CD4-positive, alpha-beta memory T cell (primary cell): ENCODE measurements around the gene PHF21A. TPM values are rescaled to one million over a fixed set of nuclear protein-coding genes. Genes with fewer than 3 reads are reported as not detected.
A peak's percentile ranks its signal among the peaks of the same experiment; 100 is the strongest.
"Not testable (repeated sequence)": the region's sequence is repeated elsewhere in the genome, so short reads cannot be mapped to it uniquely, and the experiment has no call there.

Experiments
- CTCF ChIA-PET: fragments of 350-600 bp; sonication (Branson Sonifier 250); formaldehyde crosslinking; loops from one replicate; lab custom pipeline; 2021; ENCODE audit warnings: inconsistent platforms; ENCODE audit not compliant: partially characterized antibody; lab: Charles Lee
- POLR2A ChIA-PET: fragments of 350-600 bp; sonication (Branson Sonifier 250); formaldehyde crosslinking; loops from one replicate; lab custom pipeline; 2021; ENCODE audit not compliant: partially characterized antibody; lab: Charles Lee
- DNase-seq, 5 donors: peaks; one replicate each; pipeline versions ENCODE4 v3.0.0 to v3.0.0-alpha.2; 2020 to 2022; ENCODE audit warnings: mixed read lengths in 1 of 5
- H3K27ac ChIP-seq: one replicate; pipeline ENCODE4 v1.7.0; 2013; ENCODE audit warnings: low read depth, low read length
- H3K27me3 ChIP-seq: 2 replicates; pipeline ENCODE4 v1.7.0; 2013; ENCODE audit warnings: mild to moderate bottlenecking, low read length, moderate library complexity; ENCODE audit not compliant: insufficient read depth
- H3K36me3 ChIP-seq: 2 replicates; pipeline ENCODE4 v1.7.0; 2013; ENCODE audit warnings: mild to moderate bottlenecking, low read length, moderate library complexity; ENCODE audit not compliant: insufficient read depth
- H3K4me1 ChIP-seq: 2 replicates; pipeline ENCODE4 v1.7.0; 2013; ENCODE audit warnings: mild to moderate bottlenecking, low read length, moderate library complexity; ENCODE audit not compliant: insufficient read depth
- H3K4me3 ChIP-seq, 2 donors: one replicate each; pipeline ENCODE4 v1.7.0; 2013; ENCODE audit warnings: low read length in 2 of 2, mild to moderate bottlenecking in 1 of 2
- H3K9me3 ChIP-seq, 2 donors: one replicate each; pipeline ENCODE4 v1.7.0; 2013; ENCODE audit warnings: low read length in 2 of 2, control low read depth in 1 of 2; ENCODE audit not compliant: control insufficient read depth in 1 of 2
- H3K27ac Mint-ChIP-seq, 7 donors: one replicate each; pipeline ENCODE4 v1.8.0; 2020 to 2021; ENCODE audit warnings: mixed read lengths in 7 of 7, mild to moderate bottlenecking in 6 of 7, inconsistent platforms in 3 of 7, moderate library complexity in 3 of 7
- H3K27me3 Mint-ChIP-seq, 2 donors: one replicate each; pipeline ENCODE4 v1.8.0; 2020 to 2021; ENCODE audit warnings: mixed read lengths in 2 of 2
- H3K36me3 Mint-ChIP-seq, 2 donors: one replicate each; pipeline ENCODE4 v1.8.0; 2020 to 2021; ENCODE audit warnings: mixed read lengths in 2 of 2, inconsistent platforms in 1 of 2, mild to moderate bottlenecking in 1 of 2
- H3K4me1 Mint-ChIP-seq, 4 donors: one replicate each; pipeline ENCODE4 v1.8.0; 2020 to 2021; ENCODE audit warnings: mixed read lengths in 4 of 4, mild to moderate bottlenecking in 1 of 4
- H3K4me3 Mint-ChIP-seq, 8 donors: one replicate each; pipeline ENCODE4 v1.8.0; 2020 to 2021; ENCODE audit warnings: mixed read lengths in 8 of 8, mild to moderate bottlenecking in 7 of 8, moderate library complexity in 6 of 8, inconsistent platforms in 3 of 8
- H3K9me3 Mint-ChIP-seq, 8 donors: one replicate each; pipeline ENCODE4 v1.8.0; 2020 to 2021; ENCODE audit warnings: mixed read lengths in 8 of 8, mild to moderate bottlenecking in 5 of 8, inconsistent platforms in 3 of 8, moderate library complexity in 1 of 8
- intact Hi-C: fragments of 100-400 bp; cut with micrococcal nuclease; formaldehyde crosslinking; loops from one replicate; pipeline ENCODE4 v1.15.1; 2023
- polyA plus RNA-seq, 2 donors: library from polyadenylated mRNA; unstranded; fragments of 300-500 nt; fragmentation: Illumina TruSeq; gene quantifications; one replicate each; pipeline ENCODE4 v1.2.3, GENCODE V29; 2021
- total RNA-seq, 2 experiments: library from RNA; stranded (reverse); gene quantifications; one replicate each; pipeline ENCODE4 v1.2.3, GENCODE V29; 2021

PHF21A gene
- total and polyA plus RNA-seq, 4 experiments from 2014 or later: 3.7 to 68.4 (median 42.9) TPM

DNA sequence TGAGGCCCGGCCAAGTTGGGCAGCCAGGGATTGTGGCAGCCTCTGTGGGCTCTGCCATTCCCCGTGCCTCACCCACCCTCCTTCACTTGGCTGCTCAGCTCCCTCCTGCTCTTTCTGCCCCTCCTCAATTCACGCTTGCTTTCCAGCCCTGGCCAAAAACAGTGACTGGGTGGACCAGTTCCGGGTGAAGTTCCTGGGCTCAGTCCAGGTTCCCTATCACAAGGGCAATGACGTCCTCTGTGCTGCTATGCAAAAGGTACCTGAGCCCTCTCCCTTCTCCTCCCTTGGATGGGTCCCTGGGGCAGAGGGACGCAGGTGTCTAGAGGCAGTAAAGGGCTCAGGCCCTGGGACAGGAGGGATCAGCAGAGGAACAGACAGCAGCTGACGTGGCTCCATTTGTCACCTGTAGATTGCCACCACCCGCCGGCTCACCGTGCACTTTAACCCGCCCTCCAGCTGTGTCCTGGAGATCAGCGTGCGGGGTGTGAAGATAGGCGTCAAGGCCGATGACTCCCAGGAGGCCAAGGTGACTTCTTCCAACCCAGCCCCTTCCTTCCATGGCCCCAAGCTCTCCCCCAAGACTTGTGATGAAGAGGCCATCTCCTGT lies 216.8 kb downstream of the PHF21A start:
- ChIA-PET CTCF (no interaction called here), POLR2A (interaction anchor here (1.3 kb wide), 1 partner anchor 14 kb away, joined by 5 read pairs; the partner anchor contains the start of gene PEX16)
- Histone ChIP-seq H3K9me3 (no peaks in the 10 kb centered on the region), H3K27me3 (no peaks in the 10 kb centered on the region), H3K36me3 (no peaks in the 10 kb centered on the region), H3K4me1 (peaks cover 4% of the 10 kb centered on the region), H3K27ac (no peak overlapping the region), H3K4me3 (no peak overlapping the region)
- Mint-ChIP-seq H3K27me3 (peaks cover 3 to 4% of the 10 kb centered on the region in 2 donors), H3K27ac (no peak overlapping the region), H3K36me3 (peaks cover 0 to 6% of the 10 kb centered on the region in 2 donors), H3K4me1 (peaks cover 5 to 20% (median 12%) of the 10 kb centered on the region in 4 donors), H3K4me3 (peak overlapping the region in 1 of 8 donors; percentile 30), H3K9me3 (no peaks in the 10 kb centered on the region)
- no peak for DNase-seq
- intact Hi-C loops: no loop called here

DNA sequence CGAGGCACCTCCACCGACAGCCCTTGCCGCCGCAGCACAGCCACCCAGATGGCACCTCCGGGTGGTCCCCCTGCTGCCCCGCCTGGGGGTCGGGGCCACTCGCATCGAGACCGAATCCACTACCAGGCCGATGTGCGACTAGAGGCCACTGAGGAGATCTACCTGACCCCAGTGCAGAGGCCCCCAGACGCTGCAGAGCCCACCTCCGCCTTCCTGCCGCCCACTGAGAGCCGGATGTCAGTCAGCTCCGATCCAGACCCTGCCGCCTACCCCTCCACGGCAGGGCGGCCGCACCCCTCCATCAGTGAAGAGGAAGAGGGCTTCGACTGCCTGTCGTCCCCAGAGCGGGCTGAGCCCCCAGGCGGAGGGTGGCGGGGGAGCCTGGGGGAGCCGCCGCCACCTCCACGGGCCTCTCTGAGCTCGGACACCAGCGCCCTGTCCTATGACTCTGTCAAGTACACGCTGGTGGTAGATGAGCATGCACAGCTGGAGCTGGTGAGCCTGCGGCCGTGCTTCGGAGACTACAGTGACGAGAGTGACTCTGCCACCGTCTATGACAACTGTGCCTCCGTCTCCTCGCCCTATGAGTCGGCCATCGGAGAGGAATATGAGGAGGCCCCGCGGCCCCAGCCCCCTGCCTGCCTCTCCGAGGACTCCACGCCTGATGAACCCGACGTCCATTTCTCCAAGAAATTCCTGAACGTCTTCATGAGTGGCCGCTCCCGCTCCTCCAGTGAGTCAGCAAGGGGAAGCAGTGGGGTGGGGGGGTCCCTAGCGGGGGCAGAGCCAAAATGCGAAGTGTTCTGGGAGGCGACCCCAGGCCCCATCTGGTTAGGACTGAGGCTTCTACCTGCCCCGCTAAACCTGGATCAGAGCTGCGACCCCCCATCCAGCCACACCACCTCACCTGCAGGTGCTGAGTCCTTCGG lies 218.5 kb downstream of the PHF21A start:
- CTCF ChIA-PET: no interaction called here
- Histone ChIP-seq H3K27ac (no peak overlapping the region), H3K36me3 (no peaks in the 10 kb centered on the region)

DNA sequence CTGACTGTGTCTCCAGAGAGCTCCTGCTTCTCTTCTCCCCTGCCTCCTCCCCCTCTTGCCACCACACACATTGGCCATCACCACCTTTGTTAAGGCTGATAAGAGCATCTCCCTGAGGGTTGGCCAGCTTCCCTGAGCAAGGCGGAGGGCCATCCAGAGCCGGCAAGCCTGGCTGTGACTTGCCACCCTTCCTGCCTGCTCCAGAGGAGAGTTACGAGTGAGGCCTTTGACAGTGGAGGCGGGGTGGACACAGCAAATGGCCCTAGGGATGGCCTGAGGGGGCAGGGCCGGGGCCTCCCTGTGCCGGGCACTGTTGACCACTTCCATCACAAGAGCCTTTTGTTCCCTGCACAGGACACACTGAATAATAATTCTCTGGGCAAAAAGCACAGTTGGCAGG lies 219.6 kb downstream of the PHF21A start:
- peak in 1 of 5 donors; percentile 22 for DNase-seq
- H3K9me3 ChIP-seq: no peaks in the 10 kb centered on the region
- H3K4me3 ChIP-seq: no peak overlapping the region
- H3K27me3 ChIP-seq: peaks cover 17% of the 10 kb centered on the region
- peaks cover 13% of the 10 kb centered on the region for H3K4me1 ChIP-seq
- intact Hi-C loops: no loop called here
- peak overlapping the region in 4 of 8 donors; percentile 17 to 55 (median 20) for H3K4me3 Mint-ChIP-seq
- CTCF ChIA-PET: no interaction called here
- H3K36me3 ChIP-seq: no peaks in the 10 kb centered on the region
- POLR2A ChIA-PET: interaction anchor here (1.5 kb wide), 1 partner anchor 16 kb away, joined by 8 read pairs; the partner anchor contains the start of gene PEX16
- peaks cover 3 to 18% (median 5%) of the 10 kb centered on the region in 4 donors for H3K4me1 Mint-ChIP-seq
- peaks cover 0 to 2% of the 10 kb centered on the region in 2 donors for H3K36me3 Mint-ChIP-seq
- H3K27ac Mint-ChIP-seq: peak overlapping the region in 1 of 7 donors; percentile 59
- H3K9me3 Mint-ChIP-seq: no peaks in the 10 kb centered on the region
- H3K27ac ChIP-seq: no peak overlapping the region
- peaks cover 12 to 14% of the 10 kb centered on the region in 2 donors for H3K27me3 Mint-ChIP-seq

More for the DNA sequence above, 218.5 kb downstream of the PHF21A start:
- Histone ChIP-seq H3K4me3 (no peak overlapping the region), H3K4me1 (peaks cover 13% of the 10 kb centered on the region), H3K27me3 (peaks cover 15% of the 10 kb centered on the region), H3K9me3 (no peaks in the 10 kb centered on the region)
- Mint-ChIP-seq H3K36me3 (peaks cover 0 to 2% of the 10 kb centered on the region in 2 donors), H3K4me1 (peaks cover 5 to 23% (median 8%) of the 10 kb centered on the region in 4 donors), H3K4me3 (no peak overlapping the region), H3K27ac (no peak overlapping the region), H3K9me3 (no peaks in the 10 kb centered on the region), H3K27me3 (peaks cover 9 to 11% of the 10 kb centered on the region in 2 donors)
- POLR2A ChIA-PET: no interaction called here
- intact Hi-C loops: no loop called here
- DNase-seq: peak in 1 of 5 donors; percentile 38

DNA sequence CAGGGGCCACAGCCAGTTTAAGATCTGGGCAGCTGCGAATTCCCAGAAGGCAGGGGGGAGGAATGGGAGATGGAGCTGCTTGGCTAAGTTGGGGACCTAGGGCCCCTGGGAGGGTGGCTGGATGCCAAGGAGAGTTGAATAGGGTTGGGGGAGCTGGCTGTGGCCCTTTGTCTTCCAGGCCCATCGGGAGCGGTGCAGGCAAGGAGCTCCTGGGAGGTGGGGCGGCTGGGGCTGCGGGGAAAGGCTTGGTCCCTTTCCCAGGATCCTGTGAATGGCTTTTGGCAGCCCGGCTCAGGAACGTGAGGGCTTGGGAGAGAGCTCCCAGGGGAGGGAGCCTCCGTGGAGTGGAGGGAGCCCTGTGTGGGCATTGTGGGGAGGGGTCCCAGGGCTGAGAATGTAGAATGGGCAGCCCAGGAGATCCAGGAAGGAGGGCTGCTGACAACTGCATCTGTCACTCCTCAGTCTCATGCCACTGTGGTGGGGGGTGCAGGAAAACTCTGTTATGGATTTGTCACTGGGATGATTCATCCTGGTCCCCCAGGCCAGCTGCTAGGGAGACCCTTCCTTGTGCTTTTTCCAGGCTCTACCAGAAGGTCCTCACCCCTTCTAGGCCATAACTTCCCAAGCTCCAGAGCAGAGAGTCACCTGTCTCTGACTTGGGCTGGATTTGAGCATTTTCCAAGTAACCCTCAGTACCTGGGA lies 220.2 kb downstream of the PHF21A start:
- ChIA-PET CTCF (no interaction called here), POLR2A (interaction anchor here (0.8 to 1.5 kb wide), 2 partner anchors 16 to 29 kb away, joined by 4 to 8 read pairs; partner anchors contain the start of gene PEX16)
- no peaks in the 10 kb centered on the region for H3K9me3 ChIP-seq
- H3K27ac Mint-ChIP-seq: peak overlapping the region in 5 of 7 donors; percentile 11 to 68 (median 59)
- no peaks in the 10 kb centered on the region for H3K9me3 Mint-ChIP-seq
- H3K4me1 ChIP-seq: peaks cover 13% of the 10 kb centered on the region
- no peak overlapping the region for H3K4me3 ChIP-seq
- H3K36me3 Mint-ChIP-seq: no peaks in the 10 kb centered on the region
- DNase-seq: peak in 1 of 5 donors; percentile 24
- no peaks in the 10 kb centered on the region for H3K36me3 ChIP-seq
- intact Hi-C loops: no loop called here
- H3K27me3 ChIP-seq: peaks cover 17% of the 10 kb centered on the region
- peaks cover 12 to 14% of the 10 kb centered on the region in 2 donors for H3K27me3 Mint-ChIP-seq
- no peak overlapping the region for H3K27ac ChIP-seq
- H3K4me1 Mint-ChIP-seq: peaks cover 0 to 14% (median under 1%) of the 10 kb centered on the region in 4 donors
- H3K4me3 Mint-ChIP-seq: peak overlapping the region in 7 of 8 donors; percentile 26 to 71 (median 60)

DNA sequence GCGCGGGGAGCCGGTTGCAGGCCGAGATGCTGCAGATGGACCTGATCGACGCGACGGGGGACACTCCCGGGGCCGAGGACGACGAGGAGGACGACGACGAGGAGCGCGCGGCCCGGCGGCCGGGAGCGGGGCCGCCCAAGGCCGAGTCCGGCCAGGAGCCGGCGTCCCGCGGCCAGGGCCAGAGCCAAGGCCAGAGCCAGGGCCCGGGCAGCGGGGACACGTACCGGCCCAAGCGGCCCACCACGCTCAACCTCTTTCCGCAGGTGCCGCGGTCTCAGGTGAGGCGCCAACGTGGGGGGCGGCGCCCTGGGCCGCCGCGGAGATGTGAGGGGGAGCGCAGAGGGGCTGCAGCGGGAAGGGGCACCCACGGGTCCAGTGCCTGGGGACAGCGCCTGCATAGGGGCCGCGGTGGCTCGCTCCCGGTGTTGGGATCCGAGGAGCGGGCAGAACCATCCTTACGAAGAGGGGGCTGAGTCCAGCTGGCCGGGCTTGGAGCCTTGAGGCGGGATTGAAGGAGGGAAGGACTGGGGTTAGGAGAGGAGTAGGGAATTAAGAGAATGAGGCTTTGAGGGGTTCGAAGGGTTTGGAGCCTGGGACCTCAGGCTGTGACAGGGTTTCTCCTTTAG lies 221.0 kb downstream of the PHF21A start:
- H3K9me3 Mint-ChIP-seq, H3K9me3 ChIP-seq, H3K36me3 Mint-ChIP-seq, intact Hi-C loops, H3K27ac ChIP-seq, CTCF ChIA-PET, H3K4me3 ChIP-seq, H3K36me3 ChIP-seq: not testable (repeated sequence)
- peak overlapping the region; percentile 21 to 71 (median 58) for H3K4me3 Mint-ChIP-seq
- H3K27me3 Mint-ChIP-seq: peaks cover 12 to 14% of the 10 kb centered on the region in 2 donors
- peak overlapping the region in 3 of 7 donors; percentile 11 to 67 (median 37) for H3K27ac Mint-ChIP-seq
- DNase-seq: peak in 1 of 5 donors; percentile 17
- Histone ChIP-seq H3K27me3 (peaks cover 17% of the 10 kb centered on the region), H3K4me1 (peaks cover 13% of the 10 kb centered on the region)
- H3K4me1 Mint-ChIP-seq: peaks cover 0 to 14% (median 0%) of the 10 kb centered on the region in 4 donors
- POLR2A ChIA-PET: interaction anchor here (0.8 to 1.5 kb wide), 2 partner anchors 17 to 29 kb away, joined by 4 to 8 read pairs; partner anchors contain the start of gene PEX16

DNA sequence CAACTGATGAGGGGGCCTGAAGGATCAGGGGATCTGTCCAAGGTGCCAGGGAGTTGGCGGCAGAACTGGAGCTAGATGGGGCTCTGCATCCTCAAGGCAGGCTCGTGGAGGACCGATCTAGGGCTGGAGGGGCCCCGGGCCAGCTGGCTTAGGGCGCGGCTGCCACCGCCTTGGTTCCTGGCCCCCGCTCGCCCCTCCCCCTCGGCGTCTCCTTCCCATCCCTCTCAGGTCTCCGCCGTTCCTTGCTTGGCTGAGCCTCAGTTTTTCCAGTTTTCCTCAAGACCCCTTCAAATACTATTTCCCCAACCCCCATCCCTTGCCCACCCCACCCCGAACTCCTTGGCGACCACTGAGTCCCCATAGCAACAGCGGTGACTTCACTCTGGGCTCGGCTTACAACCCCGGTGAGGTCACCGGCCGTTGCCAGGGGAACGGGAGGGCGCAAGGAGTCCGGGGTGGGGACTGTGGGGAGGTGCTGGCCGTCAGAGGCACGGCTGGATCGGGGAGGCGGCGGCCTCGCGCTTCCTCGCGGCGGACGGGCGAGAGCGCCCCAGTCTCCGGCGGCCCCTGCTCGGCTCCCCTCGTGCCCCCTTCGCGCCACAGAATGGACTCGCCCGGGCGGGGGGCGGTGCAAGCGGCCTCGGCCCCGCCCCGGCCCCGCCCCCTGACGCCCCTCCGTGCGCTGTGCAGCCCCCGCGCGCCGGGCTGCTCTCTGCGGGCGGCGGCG lies 221.6 kb downstream of the PHF21A start:
- H3K27ac ChIP-seq: no peak overlapping the region
- Mint-ChIP-seq H3K27ac (peak overlapping the region; percentile 9 to 80 (median 32)), H3K9me3 (peaks cover 0 to 3% (median 0%) of the 10 kb centered on the region in 8 donors), H3K36me3 (no peaks in the 10 kb centered on the region), H3K4me3 (peak overlapping the region; percentile 48 to 81 (median 71)), H3K4me1 (peaks cover 0 to 14% (median 0%) of the 10 kb centered on the region in 4 donors), H3K27me3 (peaks cover 19 to 20% of the 10 kb centered on the region in 2 donors)
- H3K4me1 ChIP-seq: peaks cover 13% of the 10 kb centered on the region
- POLR2A ChIA-PET: interaction anchor here (1.2 kb wide), 1 partner anchor 18 kb away, joined by 3 read pairs; the partner anchor contains the start of gene PEX16
- intact Hi-C loops: loop anchor here (2.0 kb wide), 1 partner anchor 15 kb away; the partner anchor contains the start of gene MAPK8IP1
- peaks cover 21% of the 10 kb centered on the region for H3K27me3 ChIP-seq
- H3K9me3 ChIP-seq: no peaks in the 10 kb centered on the region
- no peaks in the 10 kb centered on the region for H3K36me3 ChIP-seq
- CTCF ChIA-PET: no interaction called here
- peak overlapping the region in 1 of 2 donors; percentile 32 for H3K4me3 ChIP-seq
- DNase-seq: peak; percentile 53 to 81 (median 59)
